GM10248 (cell line): ENCODE results near the gene ZBTB7C.

Source experiments
- CTCF ChIA-PET: fragments of 300-600 bp; sonication (Branson Sonifier 250); formaldehyde crosslinking; extraction: SDS; loops from one replicate; lab custom pipeline; 2021; ENCODE audit warnings: antibody characterized with exemption; lab: Yijun Ruan, JAX
- POLR2A ChIA-PET: fragments of 350-650 bp; sonication (Branson Sonifier 250); formaldehyde crosslinking; extraction: SDS; loops from one replicate; lab custom pipeline; 2020; ENCODE audit warnings: antibody characterized with exemption; lab: Yijun Ruan, JAX
- DNase-seq: peaks from one replicate; pipeline ENCODE4 v3.0.0; 2012; ENCODE audit errors: extremely low spot score
- TF ChIP-seq, protein P1 (sequence below): IDR thresholded peaks from 2 replicates; pipeline ENCODE4 v1.5.1; 2012; ENCODE audit warnings: mild to moderate bottlenecking, low read depth; ENCODE audit errors: extremely low read depth, missing control alignments, control extremely low read depth

The ZBTB7C gene

GRCh38 chr18:48124857-48125626 is 284.1 kb downstream of the ZBTB7C start:
- ChIA-PET CTCF (no interaction called here), POLR2A (no interaction called here)
- peak; percentile 51 for DNase-seq
- TF ChIP-seq, protein P1, sequence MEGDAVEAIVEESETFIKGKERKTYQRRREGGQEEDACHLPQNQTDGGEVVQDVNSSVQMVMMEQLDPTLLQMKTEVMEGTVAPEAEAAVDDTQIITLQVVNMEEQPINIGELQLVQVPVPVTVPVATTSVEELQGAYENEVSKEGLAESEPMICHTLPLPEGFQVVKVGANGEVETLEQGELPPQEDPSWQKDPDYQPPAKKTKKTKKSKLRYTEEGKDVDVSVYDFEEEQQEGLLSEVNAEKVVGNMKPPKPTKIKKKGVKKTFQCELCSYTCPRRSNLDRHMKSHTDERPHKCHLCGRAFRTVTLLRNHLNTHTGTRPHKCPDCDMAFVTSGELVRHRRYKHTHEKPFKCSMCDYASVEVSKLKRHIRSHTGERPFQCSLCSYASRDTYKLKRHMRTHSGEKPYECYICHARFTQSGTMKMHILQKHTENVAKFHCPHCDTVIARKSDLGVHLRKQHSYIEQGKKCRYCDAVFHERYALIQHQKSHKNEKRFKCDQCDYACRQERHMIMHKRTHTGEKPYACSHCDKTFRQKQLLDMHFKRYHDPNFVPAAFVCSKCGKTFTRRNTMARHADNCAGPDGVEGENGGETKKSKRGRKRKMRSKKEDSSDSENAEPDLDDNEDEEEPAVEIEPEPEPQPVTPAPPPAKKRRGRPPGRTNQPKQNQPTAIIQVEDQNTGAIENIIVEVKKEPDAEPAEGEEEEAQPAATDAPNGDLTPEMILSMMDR, result no peak

- DNase-seq, result no peak
- POLR2A ChIA-PET, result no interaction called here
- TF ChIP-seq, protein P1, result no peak
- CTCF ChIA-PET, result no interaction called here
Measured at GRCh38 chr18:48123941-48124340, 285.2 kb downstream of the ZBTB7C start.

- CTCF ChIA-PET, result no interaction called here
- POLR2A ChIA-PET, result no interaction called here
- TF ChIP-seq, protein P1, result no peak
- DNase-seq, result no peak
Measured at GRCh38 chr18:48123324-48123723, 285.9 kb downstream of the ZBTB7C start.

DNA sequence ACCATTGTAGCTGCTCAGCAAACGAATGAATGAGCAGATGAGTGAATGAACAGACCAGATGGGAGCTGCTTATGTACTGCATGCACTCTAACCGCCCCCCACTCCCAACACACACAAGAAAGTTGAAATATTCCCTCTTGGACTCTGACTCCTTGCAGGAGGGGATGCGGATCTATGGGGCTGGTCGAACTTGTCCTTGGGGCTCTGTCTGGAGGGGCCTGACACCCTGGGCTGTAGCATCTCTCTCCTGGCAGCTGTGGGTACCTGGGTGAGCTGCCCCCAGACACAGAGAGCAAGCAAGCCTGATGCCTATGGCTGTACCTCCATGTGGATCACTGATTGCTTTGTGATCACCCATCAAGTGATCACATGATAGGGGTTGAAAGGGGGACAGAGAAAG is 286.4 kb downstream of the ZBTB7C start:
- TF ChIP-seq, protein P1, result no peak
- no peak for DNase-seq
- ChIA-PET POLR2A (no interaction called here), CTCF (no interaction called here)

- ChIA-PET POLR2A (no interaction called here), CTCF (no interaction called here)
- no peak for DNase-seq
- TF ChIP-seq, protein P1, result no peak
Measured at GRCh38 chr18:48122376-48122775, 286.8 kb downstream of the ZBTB7C start.

DNA sequence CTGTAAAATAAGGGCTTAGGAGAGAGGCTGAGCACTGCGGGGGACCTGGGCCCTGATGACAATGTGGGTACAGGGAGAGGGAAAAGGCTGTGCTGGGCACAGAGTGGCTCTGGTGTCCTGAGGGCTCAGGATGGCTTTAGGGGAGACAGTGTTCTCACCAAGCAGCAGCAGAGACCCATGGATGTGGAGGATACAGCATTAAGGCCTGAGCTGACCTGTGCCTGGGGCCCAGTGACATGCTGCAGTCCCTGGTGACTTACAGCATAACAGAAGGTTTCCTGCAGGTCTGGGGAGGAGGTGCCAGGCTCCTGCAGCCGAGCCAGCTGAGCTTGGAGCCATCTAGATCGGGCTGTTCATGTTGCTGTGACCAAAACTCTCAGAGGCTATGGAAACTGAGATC is 287.4 kb downstream of the ZBTB7C start:
- ChIA-PET CTCF (no interaction called here), POLR2A (no interaction called here)
- no peak for DNase-seq
- TF ChIP-seq, protein P1, result no peak
